Vagina (tissue), 2 donors: Measurements from ENCODE around the gene PAFAH1B1. TPM values are rescaled to one million over a fixed set of nuclear protein-coding genes. Genes with fewer than 3 reads are reported as not detected.
"Not testable (repeated sequence)": the region's sequence is repeated elsewhere in the genome, so short reads cannot be mapped to it uniquely, and the experiment has no call there.

ENCODE experiments used
- DNase-seq, 2 donors: peaks; one replicate each; pipeline ENCODE4 v3.0.0-alpha.2; 2017; ENCODE audit errors: extremely low spot score in 2 of 2
- H3K27ac ChIP-seq: fragments of 200-600 bp; sonication (generic); one replicate; pipeline ENCODE4 v1.5.1; 2019
- H3K27me3 ChIP-seq: fragments of 200-600 bp; sonication (generic); one replicate; pipeline ENCODE4 v1.5.1; 2019
- H3K36me3 ChIP-seq, 2 donors: fragments of 200-600 bp; sonication (generic); one replicate each; pipeline ENCODE4 v1.5.1; 2017 to 2019
- H3K4me1 ChIP-seq: fragments of 200-600 bp; sonication (generic); one replicate; pipeline ENCODE4 v1.5.1; 2019
- H3K4me3 ChIP-seq, 2 donors: fragments of 200-600 bp; sonication (generic); 1 replicate in 1 of 2; 2 replicates in 1 of 2; pipeline ENCODE4 v1.5.1; 2016 to 2019
- H3K9me3 ChIP-seq: fragments of 200-600 bp; sonication (generic); one replicate; pipeline ENCODE4 v1.5.1; 2019
- POLR2A ChIP-seq, 2 donors: fragments of 450-650 bp; IDR thresholded peaks; one replicate each; pipeline ENCODE4 v1.6.1; 2017; ENCODE audit warnings: antibody characterized with exemption in 2 of 2, mild to moderate bottlenecking in 2 of 2, moderate library complexity in 2 of 2
- POLR2AphosphoS5 ChIP-seq, 2 donors: sonication (generic); formaldehyde crosslinking; IDR thresholded peaks; one replicate each; pipeline ENCODE4 v1.9.0; 2017; ENCODE audit warnings: antibody characterized with exemption in 2 of 2, mild to moderate bottlenecking in 2 of 2, low read depth in 1 of 2; ENCODE audit not compliant: insufficient read depth in 1 of 2
- intact Hi-C: fragments of 100-400 bp; cut with DNase I; formaldehyde crosslinking; loops from one replicate; pipeline ENCODE4 v1.15.1; 2023
- total RNA-seq: library from RNA; depleted of rRNA; stranded (reverse); fragments of >200 nt; gene quantifications from one replicate; pipeline ENCODE4 v1.2.3, GENCODE V29; 2016
- TF ChIP-seq, protein P1 (sequence below), 3 experiments: fragments of 450-650 bp in 2 of 3; fragments of 200-600 bp in 1 of 3; sonication (generic) in 1 of 3; IDR thresholded peaks; one replicate each; pipeline ENCODE4 v1.5.1; 2017 to 2019; ENCODE audit warnings: antibody characterized with exemption in 3 of 3, mild to moderate bottlenecking in 2 of 3, moderate library complexity in 2 of 3

The PAFAH1B1 gene
- total RNA-seq, 1 donor from 2014 or later = 102 TPM

DNA sequence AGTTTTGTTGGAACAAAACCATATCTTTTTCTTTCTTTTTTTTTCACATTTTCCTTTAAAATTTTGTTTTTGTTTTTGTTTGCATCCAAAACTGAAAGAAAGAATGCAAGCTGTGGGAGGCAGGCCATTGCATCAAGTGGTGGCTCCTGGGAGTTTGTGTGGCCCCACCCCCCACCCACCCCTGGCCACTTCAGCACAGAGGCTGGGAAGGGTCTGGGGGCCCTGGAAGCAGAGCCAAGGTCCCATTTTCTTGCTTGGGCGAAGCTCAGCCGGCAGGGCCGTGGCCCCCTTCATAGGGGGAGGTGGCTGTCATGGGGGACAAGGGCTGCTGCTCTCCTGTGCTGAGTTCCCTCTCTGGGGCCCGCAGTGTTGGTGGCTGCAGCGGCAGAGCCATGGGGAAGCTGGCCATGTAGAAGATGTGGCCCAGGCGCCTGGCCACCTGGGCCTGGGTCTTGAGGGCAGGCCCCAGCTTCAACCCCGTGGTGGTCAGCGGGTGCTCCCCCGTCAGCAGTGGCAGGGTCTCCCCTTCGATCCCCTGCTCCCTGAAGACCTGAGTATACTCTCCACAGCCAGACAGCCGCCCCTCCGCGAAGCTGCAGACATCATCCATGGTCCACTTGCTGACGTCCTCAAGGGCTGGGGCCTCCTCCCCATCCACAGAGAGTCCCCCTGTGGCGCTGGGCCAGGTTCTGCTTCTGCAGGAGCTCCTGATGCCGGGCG lies 19.8 kb downstream of the PAFAH1B1 start:
- Histone ChIP-seq H3K36me3 (no peaks in the 10 kb centered on the region), H3K27me3 (no peaks in the 10 kb centered on the region), H3K27ac (no peak overlapping the region), H3K4me3 (no peak overlapping the region), H3K9me3 (no peaks in the 10 kb centered on the region), H3K4me1 (peaks cover 52% of the 10 kb centered on the region)
- no peak for DNase-seq
- intact Hi-C loops = no loop called here
- TF ChIP-seq POLR2AphosphoS5 (IDR thresholded peaks at IDR 0.05; ENCODE audit: insufficient read depth in 1 of 2, low read depth in 1 of 2) (no peak), POLR2A (IDR thresholded peaks at IDR 0.05) (no peak)
- TF ChIP-seq, protein P1, sequence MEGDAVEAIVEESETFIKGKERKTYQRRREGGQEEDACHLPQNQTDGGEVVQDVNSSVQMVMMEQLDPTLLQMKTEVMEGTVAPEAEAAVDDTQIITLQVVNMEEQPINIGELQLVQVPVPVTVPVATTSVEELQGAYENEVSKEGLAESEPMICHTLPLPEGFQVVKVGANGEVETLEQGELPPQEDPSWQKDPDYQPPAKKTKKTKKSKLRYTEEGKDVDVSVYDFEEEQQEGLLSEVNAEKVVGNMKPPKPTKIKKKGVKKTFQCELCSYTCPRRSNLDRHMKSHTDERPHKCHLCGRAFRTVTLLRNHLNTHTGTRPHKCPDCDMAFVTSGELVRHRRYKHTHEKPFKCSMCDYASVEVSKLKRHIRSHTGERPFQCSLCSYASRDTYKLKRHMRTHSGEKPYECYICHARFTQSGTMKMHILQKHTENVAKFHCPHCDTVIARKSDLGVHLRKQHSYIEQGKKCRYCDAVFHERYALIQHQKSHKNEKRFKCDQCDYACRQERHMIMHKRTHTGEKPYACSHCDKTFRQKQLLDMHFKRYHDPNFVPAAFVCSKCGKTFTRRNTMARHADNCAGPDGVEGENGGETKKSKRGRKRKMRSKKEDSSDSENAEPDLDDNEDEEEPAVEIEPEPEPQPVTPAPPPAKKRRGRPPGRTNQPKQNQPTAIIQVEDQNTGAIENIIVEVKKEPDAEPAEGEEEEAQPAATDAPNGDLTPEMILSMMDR (IDR thresholded peaks at IDR 0.05) = no peak

DNA sequence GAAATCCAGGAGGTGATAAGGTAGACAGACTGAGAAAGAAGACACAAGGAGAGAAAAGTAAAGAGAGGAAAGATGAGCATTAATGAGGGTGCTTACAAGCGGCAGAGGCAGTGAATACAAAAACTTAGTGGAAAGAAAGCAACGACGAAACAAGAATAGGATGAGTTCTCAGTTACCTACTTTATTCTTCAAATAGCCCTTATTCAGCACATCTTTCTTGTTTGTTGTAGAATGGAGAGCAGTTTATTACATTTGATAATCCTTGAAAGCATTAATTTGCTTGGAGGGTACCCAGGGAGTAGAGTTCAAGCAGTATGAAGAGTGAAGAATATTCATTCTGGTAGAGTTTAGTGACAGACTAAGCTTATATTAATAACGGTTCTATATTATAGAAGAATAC lies 22.4 kb downstream of the PAFAH1B1 start:
- H3K4me1 ChIP-seq = peaks cover 43% of the 10 kb centered on the region
- TF ChIP-seq POLR2A (IDR thresholded peaks at IDR 0.05) = no peak
- no peak for TF ChIP-seq POLR2AphosphoS5 (IDR thresholded peaks at IDR 0.05; ENCODE audit: insufficient read depth in 1 of 2, low read depth in 1 of 2)
- TF ChIP-seq, protein P1 (IDR thresholded peaks at IDR 0.05) = no peak
- DNase-seq = no peak
- no peak overlapping the region for H3K27ac ChIP-seq
- no peaks in the 10 kb centered on the region for H3K36me3 ChIP-seq
- intact Hi-C loops = no loop called here
- no peak overlapping the region for H3K4me3 ChIP-seq
- H3K27me3 ChIP-seq = no peaks in the 10 kb centered on the region
- no peaks in the 10 kb centered on the region for H3K9me3 ChIP-seq

DNA sequence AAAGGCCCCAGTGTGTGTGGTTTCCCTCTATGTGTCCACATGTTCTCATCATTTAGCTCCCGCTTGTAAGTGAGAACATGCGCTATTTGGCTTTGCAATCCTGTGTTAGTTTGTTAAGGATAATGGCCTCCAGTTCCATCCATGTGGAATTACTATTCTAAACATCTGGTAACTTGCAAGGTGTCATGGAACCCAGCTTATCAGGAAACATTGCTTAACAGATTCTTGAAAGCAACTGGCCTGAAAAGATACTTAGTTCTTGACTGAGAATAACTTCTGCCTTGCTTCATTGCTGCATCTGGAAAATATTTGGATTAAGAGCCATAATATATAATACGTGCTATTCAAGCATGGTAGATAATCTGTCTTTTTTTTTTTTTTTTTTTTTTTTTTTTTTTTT lies 27.8 kb downstream of the PAFAH1B1 start:
- intact Hi-C loops = no loop called here
- H3K4me1 ChIP-seq = peaks cover 50% of the 10 kb centered on the region

DNA sequence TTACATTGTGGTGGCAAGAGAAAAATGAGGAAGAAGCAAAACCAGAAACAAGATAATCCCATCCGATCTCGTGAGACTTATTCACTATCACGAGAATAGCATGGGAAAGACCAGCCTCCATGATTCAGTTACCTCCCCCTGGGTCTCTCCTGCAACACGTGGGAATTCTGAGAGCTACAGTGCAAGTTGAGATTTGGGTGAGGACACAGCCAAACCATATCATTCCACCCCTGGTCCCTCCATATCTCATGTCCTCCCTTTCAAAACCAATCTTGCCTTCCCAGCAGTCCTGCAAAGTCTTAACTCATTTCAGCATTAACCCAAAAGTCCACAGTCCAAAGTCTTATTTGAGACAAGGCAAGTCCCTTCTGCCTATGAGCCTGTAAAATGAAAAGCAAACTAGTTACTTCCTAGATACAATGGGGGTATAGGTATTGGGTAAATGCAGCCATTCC lies 28.5 kb downstream of the PAFAH1B1 start:
- H3K4me1 ChIP-seq = peaks cover 44% of the 10 kb centered on the region

More for the DNA sequence above, 27.8 kb downstream of the PAFAH1B1 start:
- Histone ChIP-seq H3K4me3 (no peak overlapping the region), H3K27ac (no peak overlapping the region), H3K36me3 (peaks cover 0 to 8% of the 10 kb centered on the region in 2 donors), H3K27me3 (no peaks in the 10 kb centered on the region), H3K9me3 (no peaks in the 10 kb centered on the region)
- no peak for DNase-seq
- TF ChIP-seq, protein P1 (IDR thresholded peaks at IDR 0.05) = no peak
- TF ChIP-seq POLR2AphosphoS5 (IDR thresholded peaks at IDR 0.05; ENCODE audit: insufficient read depth in 1 of 2, low read depth in 1 of 2) (no peak), POLR2A (IDR thresholded peaks at IDR 0.05) (no peak)

DNA sequence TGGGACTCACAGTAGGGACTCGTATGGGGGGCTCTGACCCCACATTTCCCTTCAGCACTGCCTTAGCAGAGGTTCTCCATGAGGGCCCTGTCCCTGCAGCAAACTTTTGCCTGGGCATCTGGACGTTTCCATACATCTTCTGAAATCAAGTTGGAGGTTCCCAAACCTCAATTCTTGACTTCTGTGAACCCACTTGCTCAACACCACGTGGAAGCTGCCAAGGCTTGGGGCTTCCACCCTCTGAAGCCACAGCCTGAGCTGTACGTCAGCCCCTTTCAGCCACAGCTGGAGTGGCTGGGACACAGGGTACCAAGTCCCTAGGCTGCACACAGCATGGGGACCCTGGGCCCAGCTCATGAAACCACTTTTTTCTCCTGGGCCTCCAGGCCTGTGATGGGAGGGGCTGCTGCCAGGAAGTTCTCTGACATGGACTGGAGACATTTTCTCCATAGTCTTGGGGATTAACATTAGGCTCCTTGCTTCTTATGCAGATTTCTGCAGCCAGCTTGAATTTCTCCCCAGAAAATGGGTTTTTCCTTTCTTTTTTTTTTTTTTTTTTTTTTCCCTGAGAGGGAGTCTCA lies 29.4 kb downstream of the PAFAH1B1 start:
- H3K4me3 ChIP-seq, H3K27me3 ChIP-seq, DNase-seq, H3K36me3 ChIP-seq, H3K27ac ChIP-seq, intact Hi-C loops, H3K9me3 ChIP-seq: not testable (repeated sequence)
- peaks cover 43% of the 10 kb centered on the region for H3K4me1 ChIP-seq

More for the DNA sequence above, 28.5 kb downstream of the PAFAH1B1 start:
- H3K27ac ChIP-seq, intact Hi-C loops, H3K27me3 ChIP-seq, H3K9me3 ChIP-seq, H3K36me3 ChIP-seq, DNase-seq, H3K4me3 ChIP-seq: not testable (repeated sequence)

DNA sequence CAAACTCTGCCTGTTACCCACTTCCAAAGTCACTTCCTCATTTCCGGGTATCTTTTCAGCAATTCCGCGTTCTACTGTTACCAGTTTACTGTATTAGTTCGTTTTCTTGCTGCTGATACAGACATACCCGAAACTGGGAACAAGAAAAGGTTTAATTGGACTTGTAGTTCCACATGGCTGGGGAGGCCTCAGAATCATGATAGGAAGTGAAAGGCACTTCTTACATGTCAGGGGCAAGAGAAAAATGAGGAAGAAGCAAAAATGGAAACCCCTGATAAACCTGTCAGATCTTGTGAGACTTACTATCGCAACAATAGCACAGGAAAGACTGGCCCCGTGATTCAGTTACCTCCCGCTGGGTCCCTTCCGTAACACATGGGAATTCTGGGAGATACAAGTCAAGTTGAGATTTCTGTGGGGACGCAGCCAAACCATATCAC lies 30.9 kb downstream of the PAFAH1B1 start:
- H3K4me3 ChIP-seq = no peak overlapping the region
- H3K27ac ChIP-seq = no peak overlapping the region
- H3K4me1 ChIP-seq = peaks cover 42% of the 10 kb centered on the region
- no peak for DNase-seq
- peaks cover 0 to 8% of the 10 kb centered on the region in 2 donors for H3K36me3 ChIP-seq
- intact Hi-C loops = no loop called here
- TF ChIP-seq, protein P1 (IDR thresholded peaks at IDR 0.05) = no peak
- no peak for TF ChIP-seq POLR2AphosphoS5 (IDR thresholded peaks at IDR 0.05; ENCODE audit: insufficient read depth in 1 of 2, low read depth in 1 of 2)
- TF ChIP-seq POLR2A (IDR thresholded peaks at IDR 0.05) = no peak
- H3K9me3 ChIP-seq = no peaks in the 10 kb centered on the region
- H3K27me3 ChIP-seq = no peaks in the 10 kb centered on the region

DNA sequence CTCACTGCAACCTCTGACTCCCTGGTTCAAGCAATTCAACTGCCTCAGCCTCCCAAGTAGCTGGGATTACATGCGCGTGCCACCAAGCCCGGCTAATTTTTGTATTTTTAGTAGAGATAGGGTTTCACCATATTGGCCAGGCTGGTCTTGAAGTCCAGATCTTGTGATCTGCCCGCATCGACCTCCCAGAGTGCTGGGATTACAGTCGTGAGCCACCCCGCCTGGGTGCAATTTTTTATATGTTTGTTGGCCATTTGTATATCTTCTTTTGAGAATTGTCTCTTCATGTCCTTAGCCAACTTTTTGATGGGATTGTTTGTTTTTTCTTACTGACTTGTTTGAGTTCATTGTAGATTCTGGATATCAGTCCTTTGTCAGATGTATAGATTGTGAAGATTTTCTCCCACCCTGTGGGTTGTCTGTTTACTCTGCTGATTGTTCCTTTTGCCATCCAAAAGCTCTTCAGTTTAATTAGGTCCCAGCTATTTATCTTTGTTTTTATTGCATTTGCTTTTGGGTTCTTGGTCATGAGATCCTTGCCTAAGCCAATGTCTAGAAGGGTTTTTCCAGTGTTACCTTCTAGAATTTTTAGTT lies 33.3 kb downstream of the PAFAH1B1 start:
- intact Hi-C loops, H3K36me3 ChIP-seq, H3K4me3 ChIP-seq, H3K9me3 ChIP-seq, H3K27ac ChIP-seq, H3K27me3 ChIP-seq, DNase-seq: not testable (repeated sequence)
- H3K4me1 ChIP-seq = peaks cover 51% of the 10 kb centered on the region

DNA sequence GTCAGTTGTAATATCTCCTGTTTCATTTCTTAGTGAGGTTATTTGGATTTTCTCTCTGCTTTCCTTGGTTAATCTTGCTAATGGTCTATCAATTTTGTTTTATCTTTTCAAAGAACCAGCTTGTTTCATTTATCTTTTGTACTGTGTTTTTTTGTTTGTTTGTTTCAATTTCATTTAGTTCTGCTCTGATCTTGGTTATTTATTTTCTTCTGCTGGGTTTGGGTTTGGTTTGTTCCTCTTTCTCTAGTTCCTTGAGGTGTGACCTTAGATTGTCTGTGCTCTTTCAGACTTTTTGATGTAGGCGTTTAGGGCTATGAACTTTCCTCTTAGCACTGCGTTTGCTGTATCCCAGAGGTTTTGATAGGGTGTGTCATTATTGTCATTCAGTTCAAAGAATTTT lies 35.5 kb downstream of the PAFAH1B1 start:
- intact Hi-C loops, H3K27me3 ChIP-seq, H3K36me3 ChIP-seq, H3K4me3 ChIP-seq, H3K27ac ChIP-seq, DNase-seq, H3K9me3 ChIP-seq: not testable (repeated sequence)
- H3K4me1 ChIP-seq = peaks cover 63% of the 10 kb centered on the region
